Peyer's patch (tissue), 4 donors: ENCODE measurements around the gene BARD1. TPM values are rescaled to one million over a fixed set of nuclear protein-coding genes. Genes with fewer than 3 reads are reported as not detected.
"Not testable (repeated sequence)": the region's sequence is repeated elsewhere in the genome, so short reads cannot be mapped to it uniquely, and the experiment has no call there.

Experiments
- DNase-seq, 3 donors: peaks; one replicate each; pipeline ENCODE4 v3.0.0-alpha.2; 2017 to 2019
- H3K27ac ChIP-seq, 4 donors: fragments of 200-600 bp; sonication (generic); one replicate each; pipeline ENCODE4 v1.5.1; 2016 to 2019
- H3K27me3 ChIP-seq, 2 donors: fragments of 200-600 bp; sonication (generic); one replicate each; pipeline ENCODE4 v1.5.1; 2019
- H3K36me3 ChIP-seq, 3 donors: fragments of 200-600 bp; sonication (generic); one replicate each; pipeline ENCODE4 v1.5.1; 2016 to 2019
- H3K4me1 ChIP-seq, 4 donors: fragments of 200-600 bp; sonication (generic); one replicate each; pipeline ENCODE4 v1.5.1; 2016 to 2019
- H3K4me3 ChIP-seq, 4 donors: fragments of 200-600 bp; sonication (generic); 1 replicate in 3 of 4; 2 replicates in 1 of 4; pipeline ENCODE4 v1.5.1; 2016 to 2019; ENCODE audit warnings: mild to moderate bottlenecking in 1 of 4
- H3K9me3 ChIP-seq, 4 donors: fragments of 200-600 bp; sonication (generic); one replicate each; pipeline ENCODE4 v1.5.1; 2016 to 2019; ENCODE audit warnings: mild to moderate bottlenecking in 1 of 4
- CTCF ChIP-seq, 6 experiments: fragments of 450-650 bp in 4 of 6; fragments of 200-600 bp in 2 of 6; sonication (generic) in 1 of 6; IDR thresholded peaks; one replicate each; pipeline ENCODE4 v1.5.1; 2017 to 2019; ENCODE audit warnings: antibody characterized with exemption in 6 of 6, mild to moderate bottlenecking in 3 of 6, moderate library complexity in 1 of 6
- POLR2A ChIP-seq, 2 donors: fragments of 450-650 bp; IDR thresholded peaks; one replicate each; pipeline ENCODE4 v1.5.1; 2017; ENCODE audit warnings: antibody characterized with exemption in 2 of 2, mild to moderate bottlenecking in 2 of 2, moderate library complexity in 2 of 2
- total RNA-seq, 4 donors: library from RNA; depleted of rRNA; stranded (reverse); fragments of >200 nt; gene quantifications; one replicate each; pipeline ENCODE4 v1.1.0, GENCODE V29; 2016

BARD1 gene
- total RNA-seq, 4 donors from 2014 or later, result 5.8 to 45.4 (median 7.2) TPM

- H3K27me3 ChIP-seq, result no peaks in the 10 kb centered on the region
- no peak overlapping the region for H3K27ac ChIP-seq
- DNase-seq, result no peak
Measured at GRCh38 chr2:214801768-214802397, 7.6 kb downstream of the BARD1 start.

GRCh38 chr2:214801068-214801467 lies 8.4 kb downstream of the BARD1 start:
- Histone ChIP-seq H3K4me1 (no peaks in the 10 kb centered on the region), H3K9me3 (no peaks in the 10 kb centered on the region), H3K36me3 (no peaks in the 10 kb centered on the region), H3K27ac (no peak overlapping the region), H3K27me3 (no peaks in the 10 kb centered on the region), H3K4me3 (no peak overlapping the region)
- DNase-seq, result no peak
- TF ChIP-seq POLR2A (IDR thresholded peaks at IDR 0.05), result no peak
- TF ChIP-seq CTCF (IDR thresholded peaks at IDR 0.05), result no peak

More at GRCh38 chr2:214801768-214802397, 7.6 kb downstream of the BARD1 start:
- TF ChIP-seq CTCF (IDR thresholded peaks at IDR 0.05), result peak in 1 of 6 experiments; percentile 28
- TF ChIP-seq POLR2A (IDR thresholded peaks at IDR 0.05), result no peak
- Histone ChIP-seq H3K9me3 (no peaks in the 10 kb centered on the region), H3K36me3 (no peaks in the 10 kb centered on the region), H3K4me3 (no peak overlapping the region), H3K4me1 (no peaks in the 10 kb centered on the region)

- no peak for TF ChIP-seq CTCF (IDR thresholded peaks at IDR 0.05)
- no peak for TF ChIP-seq POLR2A (IDR thresholded peaks at IDR 0.05)
- Histone ChIP-seq H3K27ac (no peak overlapping the region), H3K36me3 (peaks cover 0 to 1% (median 0%) of the 10 kb centered on the region in 3 donors), H3K4me1 (no peaks in the 10 kb centered on the region), H3K4me3 (no peak overlapping the region), H3K9me3 (no peaks in the 10 kb centered on the region), H3K27me3 (no peaks in the 10 kb centered on the region)
- DNase-seq, result no peak
Measured at GRCh38 chr2:214800180-214800579, 9.3 kb downstream of the BARD1 start.

GRCh38 chr2:214796911-214797310 lies 12.6 kb downstream of the BARD1 start:
- no peak overlapping the region for H3K4me3 ChIP-seq
- H3K27me3 ChIP-seq, result no peaks in the 10 kb centered on the region
- TF ChIP-seq POLR2A (IDR thresholded peaks at IDR 0.05), result no peak
- no peak for TF ChIP-seq CTCF (IDR thresholded peaks at IDR 0.05)
- H3K4me1 ChIP-seq, result no peaks in the 10 kb centered on the region
- no peak for DNase-seq
- no peaks in the 10 kb centered on the region for H3K9me3 ChIP-seq
- peaks cover 0 to 5% (median 0%) of the 10 kb centered on the region in 3 donors for H3K36me3 ChIP-seq
- no peak overlapping the region for H3K27ac ChIP-seq

GRCh38 chr2:214783181-214783580 lies 26.3 kb downstream of the BARD1 start:
- not testable (repeated sequence) for DNase-seq, H3K4me1 ChIP-seq, H3K27ac ChIP-seq, H3K9me3 ChIP-seq, H3K27me3 ChIP-seq, H3K4me3 ChIP-seq
- peaks cover 0 to 18% (median 0%) of the 10 kb centered on the region in 3 donors for H3K36me3 ChIP-seq

GRCh38 chr2:214782671-214783070 lies 26.8 kb downstream of the BARD1 start:
- Histone ChIP-seq H3K4me1 (no peaks in the 10 kb centered on the region), H3K36me3 (peaks cover 0 to 18% (median 0%) of the 10 kb centered on the region in 3 donors), H3K4me3 (no peak overlapping the region), H3K27me3 (no peaks in the 10 kb centered on the region), H3K9me3 (no peaks in the 10 kb centered on the region), H3K27ac (no peak overlapping the region)
- no peak for TF ChIP-seq POLR2A (IDR thresholded peaks at IDR 0.05)
- TF ChIP-seq CTCF (IDR thresholded peaks at IDR 0.05), result no peak
- no peak for DNase-seq
